Measurements from ENCODE around the gene SERTAD4.

DNA sequence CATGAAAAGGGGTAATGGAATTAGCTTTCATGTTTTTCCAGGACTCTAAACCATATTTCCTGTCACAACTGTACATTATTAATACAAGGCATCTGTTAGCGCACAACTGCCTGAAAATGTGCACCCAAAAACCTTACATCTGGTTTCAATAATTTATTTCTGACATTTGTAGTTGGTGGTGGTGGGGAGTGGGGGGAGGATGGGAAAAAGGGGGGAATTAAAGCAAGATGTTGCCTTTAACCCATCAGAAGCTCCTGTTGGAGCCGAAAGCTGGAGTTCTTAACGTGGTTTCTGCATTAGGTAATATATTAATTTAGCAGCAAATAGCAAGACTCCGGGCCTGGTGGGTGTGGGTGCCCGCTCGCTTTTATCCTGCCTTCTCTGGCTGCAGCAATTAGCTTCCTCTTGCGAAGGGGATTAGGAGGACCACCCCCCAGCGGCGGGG lies 59.2 kb downstream of the SERTAD4 start:
- TF ChIP-seq, protein P1, sequence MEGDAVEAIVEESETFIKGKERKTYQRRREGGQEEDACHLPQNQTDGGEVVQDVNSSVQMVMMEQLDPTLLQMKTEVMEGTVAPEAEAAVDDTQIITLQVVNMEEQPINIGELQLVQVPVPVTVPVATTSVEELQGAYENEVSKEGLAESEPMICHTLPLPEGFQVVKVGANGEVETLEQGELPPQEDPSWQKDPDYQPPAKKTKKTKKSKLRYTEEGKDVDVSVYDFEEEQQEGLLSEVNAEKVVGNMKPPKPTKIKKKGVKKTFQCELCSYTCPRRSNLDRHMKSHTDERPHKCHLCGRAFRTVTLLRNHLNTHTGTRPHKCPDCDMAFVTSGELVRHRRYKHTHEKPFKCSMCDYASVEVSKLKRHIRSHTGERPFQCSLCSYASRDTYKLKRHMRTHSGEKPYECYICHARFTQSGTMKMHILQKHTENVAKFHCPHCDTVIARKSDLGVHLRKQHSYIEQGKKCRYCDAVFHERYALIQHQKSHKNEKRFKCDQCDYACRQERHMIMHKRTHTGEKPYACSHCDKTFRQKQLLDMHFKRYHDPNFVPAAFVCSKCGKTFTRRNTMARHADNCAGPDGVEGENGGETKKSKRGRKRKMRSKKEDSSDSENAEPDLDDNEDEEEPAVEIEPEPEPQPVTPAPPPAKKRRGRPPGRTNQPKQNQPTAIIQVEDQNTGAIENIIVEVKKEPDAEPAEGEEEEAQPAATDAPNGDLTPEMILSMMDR (IDR thresholded peaks at IDR 0.05; ENCODE audit: low read depth, low read length, missing input control) = no peak
- TF ChIP-seq JUND (IDR thresholded peaks at IDR 0.05) = no peak
- TF ChIP-seq, protein P2, sequence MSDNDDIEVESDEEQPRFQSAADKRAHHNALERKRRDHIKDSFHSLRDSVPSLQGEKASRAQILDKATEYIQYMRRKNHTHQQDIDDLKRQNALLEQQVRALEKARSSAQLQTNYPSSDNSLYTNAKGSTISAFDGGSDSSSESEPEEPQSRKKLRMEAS (IDR thresholded peaks at IDR 0.05) = no peak
- no peak for TF ChIP-seq TAF1 (conservative IDR thresholded peaks at IDR 0.05)
